SIG-M5 treated with dmso at 0.1 percent for 504 hours (cell line): ENCODE measurements around the gene CD300A.
"Not testable (repeated sequence)": the region's sequence is repeated elsewhere in the genome, so short reads cannot be mapped to it uniquely, and the experiment has no call there.

Experiments
- DNase-seq: peaks from one replicate; lab custom pipeline; 2025; ENCODE audit not compliant: unreplicated experiment; lab: John Stamatoyannopoulos, UW

CD300A gene

GRCh38 chr17:74518413-74518981, 52.1 kb downstream of the CD300A start:
- not testable (repeated sequence) for DNase-seq

DNA sequence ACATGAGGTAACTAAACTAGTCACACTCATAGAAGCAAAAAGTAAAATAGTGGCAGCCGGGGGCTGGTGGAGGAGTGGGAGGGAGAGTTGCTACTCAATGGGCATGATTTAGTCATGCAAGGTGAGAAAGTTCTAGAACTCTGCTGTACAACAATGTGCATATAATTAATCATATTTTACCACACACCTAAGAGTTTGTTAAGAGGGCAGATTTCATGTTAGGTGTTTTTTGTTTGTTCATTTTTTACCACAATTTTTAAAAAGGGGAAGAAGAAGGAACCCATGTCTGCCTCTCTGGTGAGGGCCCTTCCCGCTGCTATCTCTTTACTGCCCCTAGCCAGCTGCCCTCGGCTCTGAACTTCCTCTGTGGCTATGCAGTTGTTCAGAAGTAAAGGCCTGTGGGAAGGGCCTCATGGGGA, 53.6 kb downstream of the CD300A start:
- peak; percentile 93 for DNase-seq

GRCh38 chr17:74520790-74521480, 54.5 kb downstream of the CD300A start:
- peak; percentile 98 for DNase-seq

GRCh38 chr17:74521701-74522201, 55.3 kb downstream of the CD300A start:
- DNase-seq, result peak; percentile 93

GRCh38 chr17:74522381-74523105, 56.1 kb downstream of the CD300A start:
- no peak for DNase-seq

DNA sequence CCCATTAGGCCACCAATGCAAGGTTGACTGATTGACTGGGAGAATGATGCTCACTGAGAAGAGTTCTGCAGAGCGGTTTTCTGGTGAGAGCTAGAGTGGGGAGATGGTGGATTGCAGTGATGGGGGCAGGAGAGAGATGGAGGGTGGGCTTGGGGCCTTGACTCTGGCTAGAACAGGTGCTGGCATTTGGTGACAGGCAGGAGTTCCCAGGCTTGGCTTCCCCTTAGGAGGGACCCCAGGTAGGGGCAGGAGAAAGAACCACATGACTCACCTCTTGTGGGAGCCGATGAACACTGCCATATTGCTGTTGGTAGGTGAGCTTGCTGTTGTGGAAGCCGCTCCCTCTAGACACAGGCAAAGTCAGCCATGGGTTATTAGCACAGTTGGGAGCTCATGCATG, 56.9 kb downstream of the CD300A start:
- DNase-seq, result no peak

DNA sequence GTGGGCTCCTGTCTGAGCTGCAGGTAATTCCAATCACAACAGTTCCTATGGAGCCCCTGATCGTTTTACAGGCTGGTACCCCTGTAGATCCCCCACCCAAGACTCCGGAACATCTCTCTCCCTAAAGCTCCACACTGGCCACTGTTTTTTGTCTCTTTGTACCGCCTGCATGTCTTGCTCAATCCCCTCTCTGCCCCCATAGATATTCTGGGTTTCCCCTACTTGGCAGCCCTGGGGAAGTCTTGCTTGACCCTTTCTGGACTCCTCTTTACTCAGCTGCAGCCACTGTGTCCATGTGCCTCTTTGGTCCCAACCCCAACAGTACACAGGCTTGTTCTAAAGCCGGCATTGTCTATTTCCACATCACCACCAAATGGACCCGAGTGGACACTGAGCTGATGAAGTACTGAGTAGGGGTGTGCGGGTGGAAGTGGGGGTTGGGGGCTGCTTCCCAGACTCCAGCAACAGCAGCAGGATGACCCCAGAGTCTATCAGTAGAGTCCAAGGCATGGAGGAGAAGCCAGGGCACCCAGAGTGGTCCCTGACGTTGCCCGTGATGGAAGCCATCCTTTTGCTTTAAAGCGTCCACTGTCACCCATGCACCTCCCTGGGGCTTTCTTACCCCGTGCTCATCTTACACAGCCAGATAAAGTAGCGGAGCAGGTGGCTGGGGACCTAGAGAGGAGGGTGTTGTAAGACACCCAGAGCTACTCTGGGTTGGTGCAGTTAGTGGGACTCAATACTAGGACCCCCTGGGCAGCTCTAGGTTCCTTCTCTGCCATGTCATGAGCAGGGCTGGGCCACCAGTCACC, 58.4 kb downstream of the CD300A start:
- DNase-seq, result no peak

DNA sequence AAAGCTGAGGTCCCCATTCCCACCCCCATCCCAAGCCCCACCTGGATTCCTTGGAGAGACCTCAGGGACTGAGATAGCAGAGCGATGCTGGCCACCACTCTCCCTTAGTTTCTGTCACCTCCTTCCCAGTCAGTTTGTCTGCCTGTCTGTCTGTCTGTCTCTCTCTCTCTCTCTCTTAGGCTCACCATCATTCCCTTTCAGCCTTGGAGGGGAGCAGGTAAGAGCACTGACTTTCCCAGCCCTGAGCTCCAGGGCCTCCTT, 59.0 kb downstream of the CD300A start:
- no peak for DNase-seq

GRCh38 chr17:74525781-74526288, 59.4 kb downstream of the CD300A start:
- no peak for DNase-seq

DNA sequence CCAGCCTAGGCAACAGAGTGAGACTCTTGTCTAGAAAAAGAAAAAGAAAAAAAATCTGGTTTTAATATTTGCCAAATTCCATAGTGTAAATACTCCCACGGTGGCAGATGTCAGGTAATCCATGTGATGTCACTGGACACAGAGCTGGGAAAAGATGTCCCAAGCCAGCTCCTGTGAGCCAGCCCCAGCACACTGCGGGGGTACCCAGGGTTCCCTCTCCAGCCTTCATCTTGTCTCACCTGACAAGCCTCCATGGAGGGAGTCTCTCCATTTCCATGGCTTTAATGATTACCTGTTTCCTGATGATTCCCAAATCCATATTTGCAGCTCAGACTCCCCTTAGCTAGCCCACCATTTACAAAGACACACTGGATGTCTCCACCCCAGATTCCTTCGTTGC, 60.2 kb downstream of the CD300A start:
- no peak for DNase-seq

- no peak for DNase-seq
Observed at GRCh38 chr17:74527081-74527480, 60.6 kb downstream of the CD300A start.

DNA sequence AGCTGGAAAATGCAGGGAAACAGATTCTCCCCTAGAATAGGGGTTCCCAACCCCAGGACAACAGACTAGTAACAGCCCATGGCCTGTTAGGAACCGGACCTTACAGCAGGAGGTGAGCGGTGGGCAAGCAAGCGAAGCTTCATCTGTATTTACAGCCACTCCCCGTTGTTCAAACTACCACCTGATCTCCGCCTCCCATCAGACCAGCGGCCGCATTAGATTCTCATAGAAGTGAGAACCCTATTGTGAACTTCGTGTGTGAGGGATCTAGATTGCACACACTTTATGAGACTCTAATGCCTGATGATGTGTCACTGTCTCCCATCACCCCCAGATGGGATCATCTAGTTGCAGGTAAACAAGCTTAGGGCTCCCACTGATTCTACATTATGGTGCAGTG, 61.3 kb downstream of the CD300A start:
- DNase-seq, result no peak

GRCh38 chr17:74528491-74529199, 62.2 kb downstream of the CD300A start:
- peak; percentile 99 for DNase-seq

- no peak for DNase-seq
Observed at GRCh38 chr17:74529243-74529642, 62.8 kb downstream of the CD300A start.

DNA sequence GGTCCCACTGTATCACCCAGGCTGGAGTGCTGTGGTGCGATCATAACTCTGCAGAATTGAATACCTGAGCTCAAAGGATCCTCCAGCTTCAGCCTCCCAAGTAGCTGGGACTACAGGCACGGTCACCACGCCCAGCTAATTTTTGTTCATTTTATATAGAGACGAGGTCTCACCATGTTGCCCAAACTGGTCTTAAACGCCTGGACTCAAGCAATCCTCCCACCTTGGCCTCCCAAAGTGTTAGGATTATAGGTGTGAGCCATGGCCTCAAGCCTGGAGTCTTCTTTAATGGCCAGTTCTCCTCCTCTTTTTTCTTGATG, 64.4 kb downstream of the CD300A start:
- DNase-seq, result no peak

DNA sequence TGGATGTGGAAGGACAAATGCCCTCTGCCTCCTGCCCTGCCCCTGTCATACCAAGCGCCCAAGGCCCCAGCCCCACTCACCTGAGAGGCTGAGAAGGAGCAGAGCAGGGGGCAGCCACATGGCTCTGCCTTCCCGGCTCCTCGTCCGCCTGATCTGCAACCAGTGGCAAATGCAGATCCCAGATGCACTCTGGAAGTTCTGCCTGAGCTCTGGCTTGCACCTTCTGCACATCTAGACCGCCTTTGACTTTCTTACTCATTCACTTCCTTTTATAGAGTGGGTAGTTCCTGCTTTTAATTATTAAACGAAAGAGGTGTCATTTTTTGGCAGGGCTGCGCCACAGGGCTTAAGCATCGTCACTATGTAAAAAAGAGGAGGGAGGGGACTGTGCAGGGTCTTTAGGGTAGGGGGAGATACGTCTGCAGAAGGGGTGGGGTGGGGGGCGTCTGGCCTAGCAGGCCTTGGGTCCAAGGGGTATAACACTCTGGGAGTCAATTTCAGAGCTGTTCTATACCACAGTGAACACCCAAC, 64.9 kb downstream of the CD300A start, which contains the start of gene CD300LB:
Gene CD300LB (minus strand): TSS at position 245 of the 531 bp plus-strand sequence. CDS start 125 bp downstream, at position 120.
- peak; percentile 55 for DNase-seq

DNA sequence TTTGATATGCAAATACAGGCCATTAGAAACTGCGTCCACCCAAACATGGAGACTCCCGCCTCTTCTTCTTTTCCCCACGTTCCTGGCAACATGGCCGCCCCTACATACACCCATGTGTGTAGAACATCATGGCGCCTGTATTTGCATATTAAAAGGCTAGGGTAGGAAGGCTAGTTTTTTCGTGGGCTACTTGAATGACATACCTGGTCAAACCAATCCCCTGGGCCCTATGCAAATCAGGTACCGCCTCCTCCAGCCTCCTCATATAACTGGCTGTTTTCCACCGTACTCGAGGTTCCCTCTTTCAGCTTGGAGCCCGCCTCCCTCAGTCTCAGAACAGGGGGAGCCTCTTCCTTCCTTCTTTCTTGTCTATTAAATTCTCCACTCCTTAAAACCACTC, 65.7 kb downstream of the CD300A start:
- DNase-seq, result peak; percentile 99
